ENCODE measurements around the gene FAM20C. TPM values are rescaled to one million over a fixed set of nuclear protein-coding genes. Genes with fewer than 3 reads are reported as not detected.

The FAM20C gene
- polyA plus RNA-seq, 12 donors, result 24.0 to 51.8 (median 32.9) TPM; not detected in 1

DNA sequence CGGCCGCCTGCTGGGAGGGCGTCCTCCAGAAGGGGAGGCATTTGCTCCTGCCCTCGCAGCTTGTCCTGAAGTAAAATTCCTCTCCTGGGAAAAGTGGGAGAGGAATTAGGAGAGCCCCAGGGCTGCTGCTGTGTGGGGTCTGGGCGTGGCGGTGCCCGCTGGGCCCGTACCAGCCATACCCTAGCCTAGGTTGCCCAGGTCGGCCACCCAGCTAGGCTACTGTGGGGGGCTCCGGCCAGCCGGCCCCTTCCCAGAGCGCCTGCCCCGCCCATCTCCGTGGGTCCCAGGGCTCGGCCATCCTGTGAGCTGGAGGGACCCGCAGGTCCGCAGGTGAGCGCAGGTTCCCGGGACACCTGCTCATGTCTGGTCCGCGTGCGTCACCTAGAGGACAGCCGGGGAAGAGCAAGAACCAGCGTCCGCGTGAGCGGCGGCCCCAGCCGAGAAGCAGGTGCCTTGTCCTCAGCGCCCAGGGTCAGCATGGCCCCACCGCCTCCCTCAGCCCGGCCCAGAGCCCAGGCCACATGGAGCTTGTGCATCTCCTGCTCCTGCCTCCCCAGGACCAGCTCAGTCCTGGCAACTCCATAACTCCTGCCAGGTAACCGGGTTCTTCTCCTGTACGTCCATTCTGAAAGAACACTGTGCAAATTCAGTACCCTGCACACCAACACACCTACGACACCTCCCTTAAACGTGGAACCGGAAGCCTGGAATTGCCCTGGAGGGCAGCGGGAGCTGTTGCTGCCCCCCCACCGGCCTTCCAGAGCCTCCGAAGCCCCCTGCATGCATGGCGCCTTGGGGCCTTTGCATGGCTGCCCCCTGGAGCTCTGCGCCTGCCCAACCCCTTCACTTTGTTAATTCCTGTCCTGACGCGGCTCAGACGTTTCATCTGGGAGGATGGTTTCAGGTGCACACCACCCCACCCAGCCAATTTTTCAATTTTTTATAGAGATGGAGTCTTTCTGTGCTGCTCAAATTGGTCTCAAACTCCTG is 74.8 kb downstream of the FAM20C start:
- DNase-seq, result no peak

DNA sequence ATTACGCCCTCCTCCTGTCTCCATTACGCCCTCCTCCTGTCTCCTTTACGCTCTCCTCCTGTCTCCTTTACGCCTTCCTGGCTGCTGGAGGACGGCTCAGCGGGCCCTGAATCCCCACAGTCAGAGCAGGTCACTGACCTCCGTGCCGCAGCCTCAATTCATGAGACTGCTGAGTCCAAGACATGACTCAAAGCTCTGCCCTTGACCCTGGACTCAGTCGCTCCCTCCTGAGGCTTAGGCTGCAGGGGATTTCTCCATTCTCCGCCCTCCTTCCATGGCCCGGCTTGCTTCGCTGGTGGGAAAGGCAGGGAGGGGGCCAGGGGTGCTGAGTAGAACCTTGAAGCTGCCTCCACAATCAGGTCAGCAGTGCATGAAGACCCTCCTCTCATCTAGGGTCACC is 76.6 kb downstream of the FAM20C start:
- no peak for DNase-seq

DNA sequence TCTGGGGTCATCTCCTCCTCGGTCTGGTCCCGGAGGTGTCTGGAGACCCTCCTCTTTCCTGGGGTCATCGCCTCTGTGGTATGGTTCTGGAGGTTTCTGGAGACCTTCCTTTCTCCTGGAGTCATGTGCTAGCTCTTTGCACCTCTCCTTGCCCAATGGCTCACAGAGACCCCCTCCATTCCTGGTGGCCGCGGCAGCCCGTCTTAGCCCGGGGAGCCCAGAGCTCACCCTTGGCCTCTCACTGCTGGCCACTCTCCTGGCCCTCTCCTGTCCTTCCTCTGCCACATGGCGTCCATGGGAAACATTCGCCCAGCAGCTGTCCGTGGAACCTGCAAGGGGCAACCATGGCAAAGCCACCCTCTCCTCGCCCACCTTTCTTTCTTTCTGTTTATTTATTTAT is 77.3 kb downstream of the FAM20C start:
- DNase-seq, result no peak

DNA sequence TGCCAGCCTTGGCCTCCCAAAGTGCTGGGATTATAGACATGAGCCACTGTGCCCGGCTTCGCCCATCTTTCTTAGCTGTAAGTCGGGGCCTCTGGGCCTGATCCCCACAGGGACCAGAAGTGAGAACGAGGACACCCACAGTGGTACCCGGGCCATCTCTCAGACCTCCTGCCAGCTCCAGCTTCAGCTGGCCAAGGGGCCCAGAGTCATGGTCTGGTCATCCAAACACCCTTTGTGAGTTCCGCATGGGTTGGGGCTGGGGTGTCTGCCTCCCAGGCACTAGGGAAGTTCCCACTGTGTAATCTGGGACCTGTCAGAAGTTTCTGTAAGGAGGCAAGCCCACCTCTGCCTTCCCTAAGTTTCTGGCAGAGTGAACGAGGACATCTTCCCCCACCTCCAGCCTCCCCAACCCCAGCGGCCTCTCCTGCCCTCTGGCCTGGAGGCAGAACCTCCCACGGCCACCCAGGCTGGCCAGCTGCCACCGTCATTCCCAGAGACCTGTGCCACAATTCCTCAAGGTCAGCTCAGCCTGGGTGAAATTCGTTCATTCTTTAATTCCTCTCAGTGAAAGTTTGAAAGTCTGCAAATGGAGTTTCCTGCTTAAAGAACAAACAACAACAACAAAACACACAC is 78.1 kb downstream of the FAM20C start:
- DNase-seq, result no peak

DNA sequence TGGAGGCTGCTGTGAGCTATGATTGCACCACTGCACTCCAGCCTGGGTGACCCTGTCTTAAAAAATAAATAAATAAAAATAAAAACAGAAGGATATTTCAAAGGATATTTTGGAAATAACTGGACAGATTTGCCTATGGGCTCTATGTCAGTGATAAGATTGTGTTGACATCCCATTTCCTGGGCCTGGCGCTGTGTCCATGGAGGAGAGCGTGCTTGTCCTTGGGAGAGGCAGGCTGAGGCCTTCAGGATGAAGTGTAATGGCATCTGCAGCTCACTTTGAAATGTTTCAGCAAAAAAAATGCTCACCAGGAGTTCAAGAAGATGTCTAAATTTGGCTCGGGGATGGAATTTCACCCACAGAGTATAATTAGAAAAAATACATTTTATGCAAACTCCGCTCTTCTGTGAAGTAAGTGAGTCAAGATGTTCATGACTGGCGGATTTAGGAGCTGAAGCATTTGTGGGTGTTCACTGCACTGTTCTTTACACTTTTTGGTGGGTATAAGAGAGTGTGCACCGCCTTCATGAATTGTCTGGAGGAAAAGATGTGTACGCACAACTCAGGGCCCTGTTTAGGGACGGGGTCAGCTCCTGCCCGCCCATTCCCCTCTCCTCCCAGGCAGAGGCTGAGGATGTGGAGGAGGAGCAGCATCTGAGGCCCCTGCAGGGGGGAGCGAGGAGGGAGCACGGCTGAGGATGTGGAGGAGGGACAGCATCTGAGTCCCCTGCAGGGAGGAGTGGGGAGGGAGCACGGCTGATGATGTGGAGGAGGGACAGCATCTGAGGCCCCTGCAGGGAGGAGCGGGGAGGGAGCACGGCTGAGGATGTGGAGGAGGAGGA is 79.1 kb downstream of the FAM20C start:
- DNase-seq, result no peak

DNA sequence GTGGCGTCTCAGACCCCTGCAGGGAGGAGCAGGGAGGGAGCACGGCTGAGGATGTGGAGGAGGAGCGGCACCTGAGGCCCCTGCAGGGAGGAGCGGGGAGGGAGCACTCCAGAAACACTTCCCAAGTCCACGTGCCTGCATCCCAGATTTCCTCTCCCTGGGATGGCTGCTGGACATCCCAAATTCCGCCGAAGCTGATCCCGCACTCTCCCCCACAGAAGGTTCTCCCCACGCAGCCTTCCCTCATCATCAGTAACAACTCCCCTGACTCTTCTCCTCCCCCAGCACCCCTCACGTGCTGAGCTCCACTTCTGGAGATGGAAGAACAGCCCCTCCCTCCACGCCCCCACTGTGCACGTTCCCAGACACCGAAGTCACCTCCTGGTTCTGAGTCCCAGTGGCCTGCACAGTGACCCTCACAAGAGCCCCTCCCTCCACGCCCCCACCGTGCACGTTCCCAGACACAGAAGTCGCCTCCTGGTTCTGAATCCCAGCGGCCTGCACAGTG is 79.8 kb downstream of the FAM20C start:
- DNase-seq, result no peak

DNA sequence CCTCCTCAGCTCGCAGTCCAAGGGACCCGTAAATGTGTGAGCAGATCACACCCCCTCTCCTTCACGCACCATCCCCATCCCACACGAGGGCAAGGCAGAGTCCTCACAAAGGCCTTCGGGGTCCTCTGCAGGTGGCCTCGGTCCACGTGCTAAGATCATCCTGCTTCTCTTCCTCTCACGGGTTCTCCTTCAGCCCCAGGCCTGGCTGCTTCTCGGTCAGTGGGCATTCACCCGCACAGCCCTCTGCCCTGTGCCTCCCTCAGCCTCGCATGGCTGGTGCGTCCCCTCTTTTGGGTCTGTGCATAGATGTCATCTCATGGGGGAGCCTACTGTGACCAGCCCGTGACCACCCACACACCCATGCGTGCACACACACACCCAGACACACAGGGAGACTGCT is 80.3 kb downstream of the FAM20C start:
- no peak for DNase-seq

DNA sequence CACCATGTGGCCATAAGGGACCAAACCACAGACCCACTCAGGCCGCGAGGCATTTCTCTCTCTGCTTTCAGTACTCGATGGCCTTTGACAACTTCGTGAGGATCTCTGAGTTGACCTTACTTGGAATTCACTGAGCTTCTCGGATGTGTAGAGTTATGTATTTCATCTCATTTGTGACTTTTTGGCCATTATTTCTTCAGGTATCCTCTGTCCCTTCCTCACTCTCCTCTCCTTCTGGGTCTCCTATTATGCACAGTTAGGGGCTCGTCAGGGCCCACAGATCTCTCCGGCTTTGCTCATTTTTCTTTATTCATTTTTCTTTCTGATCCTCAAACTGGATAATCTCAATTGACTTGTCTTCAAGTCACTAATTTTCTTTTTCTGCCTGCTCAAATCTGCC is 81.0 kb downstream of the FAM20C start:
- DNase-seq, result no peak

DNA sequence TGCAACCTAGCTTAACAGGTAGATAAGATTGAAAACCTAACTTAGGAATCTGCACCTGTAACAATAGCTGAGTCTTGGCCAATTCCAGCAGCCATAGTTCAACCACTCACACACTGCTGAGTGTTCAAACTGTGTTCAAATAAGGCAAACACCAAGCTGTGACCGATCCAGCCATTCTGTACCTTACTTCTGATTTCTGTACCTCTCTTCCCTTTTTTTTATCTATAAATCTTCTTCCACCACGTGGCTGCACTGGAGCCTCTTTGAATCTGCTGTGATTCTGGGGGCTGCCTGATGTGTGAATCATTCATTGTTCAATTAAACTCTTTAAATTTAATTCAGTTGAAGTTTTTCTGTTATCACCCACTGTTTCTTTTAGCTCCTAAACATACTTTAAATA is 81.9 kb downstream of the FAM20C start:
- no peak for DNase-seq

DNA sequence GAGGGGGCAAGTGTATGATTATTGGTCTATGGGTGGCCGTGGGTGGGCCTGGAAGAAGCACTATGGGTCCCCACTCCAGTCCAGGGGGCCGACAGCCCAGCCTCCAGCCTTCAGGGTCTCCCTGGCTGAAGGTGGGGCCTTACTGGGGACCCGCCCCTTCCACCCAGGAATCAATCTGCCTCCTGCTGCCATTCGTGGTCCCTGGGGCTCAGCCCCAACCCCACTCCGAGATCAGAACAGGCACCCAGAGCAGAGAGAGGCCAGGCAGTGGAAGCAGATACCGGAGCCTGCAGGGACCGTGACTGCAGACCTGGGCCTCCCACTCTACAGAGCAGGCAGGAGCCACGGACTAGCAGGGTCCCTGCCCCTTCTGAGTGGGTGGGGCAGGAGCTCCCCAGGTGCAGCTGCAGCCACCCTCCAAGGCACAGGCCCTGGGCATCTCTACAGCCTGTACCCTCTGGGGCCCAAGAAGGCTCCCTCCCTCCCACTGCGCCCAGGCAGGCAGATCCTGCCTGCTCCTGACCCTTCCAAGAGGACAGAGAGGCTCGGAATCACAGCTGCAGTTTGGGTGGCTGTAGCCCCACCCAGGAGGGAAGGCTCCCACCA is 84.0 kb downstream of the FAM20C start:
- DNase-seq, result no peak

DNA sequence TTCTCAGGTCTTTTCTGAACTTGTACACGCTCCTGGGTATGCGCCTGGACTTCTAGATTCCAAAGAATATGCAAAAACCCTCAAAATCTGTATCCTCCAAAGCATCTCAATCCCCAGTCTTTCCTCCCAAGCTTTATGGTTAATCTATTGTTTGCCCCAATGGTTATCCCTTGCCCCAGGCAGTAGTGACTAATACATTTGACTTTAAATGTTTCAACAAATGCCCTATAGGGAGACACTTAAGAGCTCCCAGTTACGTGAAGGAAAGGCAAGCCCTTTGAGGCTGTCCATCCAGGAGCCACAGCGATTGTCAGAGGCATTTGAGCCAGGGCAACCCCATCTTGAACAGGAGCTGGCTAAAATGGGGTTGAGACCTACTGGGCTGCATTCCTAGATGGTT is 84.9 kb downstream of the FAM20C start:
- no peak for DNase-seq

DNA sequence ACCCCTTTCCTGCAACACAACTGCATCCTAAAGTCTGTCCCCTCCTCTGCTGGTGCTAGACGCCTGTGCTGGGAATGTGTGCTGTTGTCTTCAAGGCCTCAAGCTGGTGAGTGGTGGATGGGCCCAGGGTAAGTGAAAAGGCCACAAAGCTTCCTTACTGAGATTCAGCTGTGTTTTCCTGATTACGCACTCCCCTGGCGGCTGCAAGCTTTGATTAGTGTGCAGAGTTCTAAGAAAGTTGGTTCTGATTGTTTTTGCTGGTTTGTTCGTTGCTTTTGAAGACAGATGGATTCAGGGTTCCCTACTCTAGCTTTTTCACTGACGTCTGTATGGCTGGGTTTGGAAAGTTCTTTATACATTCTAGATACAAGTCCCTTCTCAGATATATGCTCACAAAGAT is 85.7 kb downstream of the FAM20C start:
- DNase-seq, result no peak

DNA sequence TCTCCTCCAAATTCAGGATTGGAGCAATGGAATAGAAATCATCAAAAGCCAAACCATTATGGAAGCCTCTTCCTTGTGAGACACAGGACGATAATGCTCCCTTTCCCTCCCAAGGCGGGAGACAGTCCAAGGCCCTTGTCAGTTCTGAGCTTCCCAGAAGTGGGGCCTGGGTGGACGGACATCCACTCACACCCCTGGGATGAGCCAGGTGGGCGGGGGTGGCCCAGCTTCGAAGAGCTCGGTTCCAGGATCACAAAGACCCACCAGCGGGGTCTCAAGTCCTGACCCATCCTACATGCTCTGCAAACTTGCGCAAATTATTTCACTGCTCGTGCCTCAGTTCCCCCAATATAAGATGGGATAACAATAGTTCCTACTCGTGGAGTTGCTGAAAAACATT is 87.5 kb downstream of the FAM20C start:
- DNase-seq, result no peak

DNA sequence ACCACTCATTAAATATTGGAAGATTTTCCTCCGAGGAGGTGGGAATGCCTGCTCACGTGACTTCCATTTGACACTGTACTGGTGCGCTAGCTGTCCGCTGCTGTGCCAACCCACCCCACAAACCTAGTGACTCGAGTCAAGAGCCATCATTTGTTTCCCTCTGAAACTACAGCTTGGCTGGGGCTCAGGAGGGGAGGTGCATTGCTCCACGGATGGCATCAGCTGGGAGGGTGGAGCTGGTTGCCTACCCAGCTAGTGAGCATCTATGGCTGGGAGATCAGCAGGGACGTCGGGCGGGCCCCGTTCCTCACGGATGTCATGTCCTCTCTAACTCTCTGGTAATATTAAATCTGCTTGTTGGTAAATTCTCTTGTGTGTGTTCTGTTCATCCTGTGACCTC is 88.1 kb downstream of the FAM20C start:
- DNase-seq, result no peak

DNA sequence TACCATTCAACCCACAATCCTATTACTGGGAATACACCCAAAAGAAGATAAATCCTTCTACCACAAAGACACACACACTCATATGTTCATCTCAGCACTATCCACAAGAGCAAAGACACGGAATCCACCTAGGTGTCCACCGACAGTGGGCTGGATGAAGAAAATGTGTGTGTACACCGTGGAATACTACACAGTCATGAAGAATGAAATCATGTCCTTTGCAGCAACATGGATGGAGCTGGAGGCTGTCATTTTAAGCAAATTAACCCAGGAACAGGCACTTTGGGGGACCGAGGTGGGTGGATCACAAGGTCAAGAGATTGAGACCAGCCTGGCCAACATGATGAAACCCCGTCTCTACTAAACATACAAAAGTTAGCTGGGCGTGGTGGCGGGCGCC is 89.3 kb downstream of the FAM20C start:
- no peak for DNase-seq

DNA sequence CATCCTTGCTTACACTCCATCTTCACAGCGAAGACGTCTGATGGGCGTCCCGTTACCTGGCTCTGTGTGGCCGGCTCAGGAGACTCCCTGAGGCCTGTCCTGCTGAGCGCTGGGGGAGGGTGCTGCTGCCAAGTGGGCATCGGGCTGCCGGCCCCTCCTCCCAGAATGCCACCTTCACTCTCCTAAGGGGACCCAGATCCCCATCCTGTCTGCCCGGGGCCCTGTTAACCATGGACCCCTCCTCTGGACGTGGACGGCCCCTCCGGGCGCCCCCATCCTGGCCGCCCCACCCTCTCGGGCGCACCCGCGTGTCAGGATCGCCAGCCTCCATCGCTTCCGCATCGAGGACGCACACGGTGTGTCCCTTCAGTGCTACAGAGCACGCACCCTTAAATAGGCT is 90.2 kb downstream of the FAM20C start:
- DNase-seq, result no peak

DNA sequence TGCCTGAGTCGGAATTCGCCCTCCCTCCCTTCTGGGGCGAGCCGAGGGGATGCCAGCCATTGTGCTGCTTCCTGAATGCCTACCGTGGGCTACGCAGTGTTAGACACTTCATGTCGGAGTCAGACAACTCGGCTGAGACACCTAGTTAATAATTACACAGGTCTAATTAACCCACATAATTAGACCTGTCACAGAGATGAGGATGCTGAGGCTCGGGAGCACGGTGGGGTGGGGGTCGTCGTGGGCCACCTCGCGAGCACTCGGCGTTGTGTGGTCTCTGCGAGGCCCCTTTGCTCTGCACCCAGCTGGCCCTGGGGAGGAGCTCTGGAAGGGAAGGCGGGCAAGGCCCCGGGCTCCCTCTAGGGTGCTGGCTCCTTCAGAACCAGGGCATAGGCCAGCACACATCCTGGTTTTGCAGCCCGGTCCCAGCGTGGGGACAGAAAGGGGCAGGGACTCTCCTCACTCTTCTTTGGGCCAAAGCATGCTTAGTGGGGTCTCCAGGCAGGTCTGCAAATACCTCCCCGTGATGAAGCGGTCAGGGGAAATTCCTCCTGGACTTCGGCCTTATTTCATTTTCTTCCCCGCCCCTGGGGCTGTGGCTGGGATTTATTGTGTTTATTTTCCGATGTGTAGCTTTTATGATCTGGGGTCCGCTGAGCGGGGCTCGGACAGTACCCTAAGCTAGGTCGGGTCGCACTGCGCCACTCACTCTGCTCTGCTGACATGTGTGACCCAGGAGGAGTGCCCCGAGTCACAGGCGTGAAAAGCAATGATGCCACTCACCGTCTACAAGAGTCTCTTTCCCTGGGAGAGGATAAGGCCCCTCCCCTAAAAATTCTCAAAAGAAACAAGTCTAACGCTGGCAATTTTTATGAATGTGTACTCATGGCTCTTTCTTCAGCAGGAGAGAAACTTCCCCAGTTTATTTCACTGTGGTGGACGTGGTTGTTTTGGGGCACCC is 92.7 kb downstream of the FAM20C start:
- DNase-seq, result no peak

DNA sequence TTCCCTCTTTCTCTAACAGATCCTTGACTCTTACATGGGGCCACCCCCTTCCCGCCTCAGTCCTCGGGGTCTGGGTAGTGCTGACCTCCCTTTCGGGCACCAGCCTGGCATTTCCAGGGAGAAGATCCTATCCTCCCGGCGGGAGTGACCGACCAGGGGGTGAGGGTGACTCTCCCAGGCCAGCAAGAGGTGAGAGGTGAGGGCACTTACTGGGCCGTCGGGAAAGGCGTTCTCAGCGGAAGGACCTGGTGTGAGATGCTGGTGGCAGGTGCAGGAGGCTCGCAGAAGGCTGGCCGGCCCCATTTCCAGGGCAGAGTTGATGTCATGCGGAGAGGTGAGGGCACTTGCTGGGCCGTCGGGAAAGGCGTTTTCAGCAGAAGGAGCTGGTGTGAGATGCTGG is 93.4 kb downstream of the FAM20C start:
- DNase-seq, result no peak

DNA sequence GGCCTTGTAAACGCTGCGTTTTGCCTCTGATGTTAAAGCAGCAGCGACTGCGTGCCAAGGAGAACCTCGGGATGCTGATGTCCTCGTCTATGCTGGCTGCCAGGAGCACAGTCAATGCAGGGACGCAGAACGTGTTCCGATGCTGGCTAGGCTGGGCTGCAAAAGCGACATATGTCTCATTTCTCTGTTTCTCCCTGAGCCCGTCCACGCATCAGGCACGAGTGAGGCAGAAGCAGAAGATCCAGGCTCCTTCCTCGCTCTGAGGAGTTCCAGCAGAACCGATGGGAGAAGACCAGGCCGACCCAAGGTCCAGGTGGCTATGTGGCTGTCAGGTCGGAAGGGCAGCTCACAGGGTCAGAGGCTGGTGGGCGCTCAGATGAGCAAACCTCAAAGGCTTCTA is 93.9 kb downstream of the FAM20C start:
- no peak for DNase-seq

DNA sequence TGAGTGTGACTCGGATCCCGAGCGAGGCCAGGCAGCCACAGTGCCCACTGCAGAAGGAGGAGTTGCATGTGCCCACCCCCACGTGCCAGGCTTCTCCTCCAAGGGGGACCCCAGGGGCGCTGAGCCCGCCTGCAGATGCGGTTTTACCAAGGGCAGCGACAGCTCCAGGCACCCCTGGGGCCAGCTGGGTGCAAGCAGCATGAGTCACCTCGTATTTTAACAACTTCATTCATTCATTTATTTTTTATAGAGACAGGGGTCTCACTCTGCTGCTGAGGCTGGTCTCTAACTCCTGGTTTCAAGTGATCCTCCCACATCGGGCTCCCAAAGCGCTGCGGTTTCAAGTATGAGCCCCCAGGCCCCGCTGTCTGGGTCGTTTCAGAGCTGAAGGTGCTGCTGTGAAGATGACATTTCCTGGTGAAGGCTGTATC is 96.3 kb downstream of the FAM20C start:
- no peak for DNase-seq
